ENCODE measurements around the gene NNMT.

The NNMT gene

DNA sequence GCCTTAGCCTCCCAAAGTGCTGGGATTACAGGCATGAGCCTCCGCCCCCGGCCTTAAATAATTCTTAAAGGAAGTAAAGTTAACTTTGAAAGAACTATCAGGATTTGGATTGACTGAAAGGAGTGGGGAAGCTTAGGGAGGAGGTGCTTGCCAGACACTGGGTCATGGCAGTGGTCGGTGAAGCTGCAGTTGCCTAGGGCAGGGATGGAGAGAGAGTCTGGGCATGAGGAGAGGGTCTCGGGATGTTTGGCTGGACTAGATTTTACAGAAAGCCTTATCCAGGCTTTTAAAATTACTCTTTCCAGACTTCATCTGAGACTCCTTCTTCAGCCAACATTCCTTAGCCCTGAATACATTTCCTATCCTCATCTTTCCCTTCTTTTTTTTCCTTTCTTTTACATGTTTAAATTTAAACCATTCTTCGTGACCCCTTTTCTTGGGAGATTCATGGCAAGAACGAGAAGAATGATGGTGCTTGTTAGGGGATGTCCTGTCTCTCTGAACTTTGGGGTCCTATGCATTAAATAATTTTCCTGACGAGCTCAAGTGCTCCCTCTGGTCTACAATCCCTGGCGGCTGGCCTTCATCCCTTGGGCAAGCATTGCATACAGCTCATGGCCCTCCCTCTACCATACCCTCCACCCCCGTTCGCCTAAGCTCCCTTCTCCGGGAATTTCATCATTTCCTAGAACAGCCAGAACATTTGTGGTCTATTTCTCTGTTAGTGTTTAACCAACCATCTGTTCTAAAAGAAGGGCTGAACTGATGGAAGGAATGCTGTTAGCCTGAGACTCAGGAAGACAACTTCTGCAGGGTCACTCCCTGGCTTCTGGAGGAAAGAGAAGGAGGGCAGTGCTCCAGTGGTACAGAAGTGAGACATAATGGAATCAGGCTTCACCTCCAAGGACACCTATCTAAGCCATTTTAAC is at the start of gene NNMT:
Gene NNMT, plus strand, starts transcription at position 724 of the 929 bp plus-strand sequence. Its CDS starts 158 bp downstream, at position 882.
- DNase-seq: no peak

DNA sequence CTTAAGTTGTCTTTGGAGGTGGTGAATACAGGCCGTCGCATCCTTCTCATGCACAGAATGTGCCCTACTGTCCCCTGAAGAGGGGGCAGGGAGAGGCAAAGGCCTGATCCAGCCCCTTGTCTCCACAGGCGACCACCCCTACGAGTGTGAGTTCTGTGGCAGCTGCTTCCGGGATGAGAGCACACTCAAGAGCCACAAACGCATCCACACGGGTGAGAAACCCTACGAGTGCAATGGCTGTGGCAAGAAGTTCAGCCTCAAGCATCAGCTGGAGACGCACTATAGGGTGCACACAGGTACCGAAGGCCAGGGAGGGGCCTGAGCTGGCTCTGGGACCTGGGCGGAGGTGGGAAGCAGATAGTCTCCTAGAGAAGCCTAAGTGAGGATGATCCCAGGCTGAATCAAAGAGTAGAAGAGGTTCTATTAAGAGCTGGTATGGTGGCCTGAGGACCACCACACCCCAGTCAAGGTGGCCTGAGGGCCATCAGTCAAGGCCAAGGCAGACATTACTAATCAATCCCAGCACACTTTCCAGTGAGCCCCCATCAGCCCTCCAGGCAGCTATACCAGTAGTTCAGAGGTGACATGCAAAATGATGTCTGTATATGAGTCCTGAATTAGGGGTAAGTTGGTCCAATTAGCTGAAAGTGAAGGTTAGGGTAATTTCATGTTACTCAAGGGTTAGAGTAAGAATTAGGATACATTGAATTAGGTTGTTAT is 49.0 kb upstream of the NNMT start:
- DNase-seq: no peak

DNA sequence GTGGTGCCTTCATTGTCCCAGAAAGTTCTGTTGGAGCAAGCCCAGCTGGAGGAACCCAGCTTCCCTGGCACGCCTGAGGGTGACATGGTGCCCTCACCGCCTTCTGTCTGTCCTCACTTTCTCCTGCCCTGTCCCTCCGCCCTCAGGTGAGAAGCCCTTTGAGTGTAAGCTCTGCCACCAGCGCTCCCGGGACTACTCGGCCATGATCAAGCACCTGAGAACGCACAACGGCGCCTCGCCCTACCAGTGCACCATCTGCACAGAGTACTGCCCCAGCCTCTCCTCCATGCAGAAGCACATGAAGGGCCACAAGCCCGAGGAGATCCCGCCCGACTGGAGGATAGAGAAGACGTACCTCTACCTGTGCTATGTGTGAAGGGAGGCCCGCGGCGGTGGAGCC is 46.0 kb upstream of the NNMT start:
- no peak for DNase-seq

DNA sequence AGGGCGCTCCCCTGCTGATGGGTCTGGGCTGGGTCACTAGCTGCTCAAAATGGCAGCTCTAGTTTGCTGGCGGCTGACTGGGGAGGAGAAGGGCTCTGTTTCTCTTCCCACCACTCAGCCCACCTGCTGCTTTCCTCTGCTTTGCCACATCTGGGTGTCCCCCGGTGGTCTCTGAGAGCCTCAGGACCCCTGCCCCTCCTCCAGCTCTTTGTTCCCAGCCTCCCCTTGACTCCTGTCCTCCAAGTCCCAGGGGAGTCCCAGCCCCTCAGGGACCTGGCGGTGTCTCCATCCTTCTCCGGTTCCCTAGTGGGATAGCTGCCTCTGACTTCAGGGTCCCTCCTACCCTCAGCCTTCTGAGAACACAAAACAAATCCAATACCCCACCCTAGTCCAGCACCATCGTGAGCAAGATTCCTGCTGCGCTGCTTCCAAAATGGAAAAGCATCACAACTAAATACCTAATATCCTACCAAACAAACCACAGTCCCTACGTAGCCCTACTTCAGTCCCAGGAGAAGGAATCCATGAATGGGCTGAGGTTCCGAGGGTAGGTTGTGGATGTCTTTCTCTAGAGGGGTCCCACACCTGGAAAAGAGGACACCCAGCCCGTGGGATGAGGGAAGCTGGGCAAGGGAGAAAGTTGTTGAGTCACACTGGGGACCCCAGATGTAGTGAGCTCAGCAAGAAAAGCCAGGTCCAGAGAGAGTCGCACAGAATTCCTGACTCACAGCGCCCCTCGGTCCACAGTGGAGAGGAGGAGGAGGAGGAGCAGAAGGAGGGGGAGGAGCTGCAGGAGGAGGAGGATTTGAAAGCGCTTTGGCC is 45.0 kb upstream of the NNMT start:
- DNase-seq: no peak

DNA sequence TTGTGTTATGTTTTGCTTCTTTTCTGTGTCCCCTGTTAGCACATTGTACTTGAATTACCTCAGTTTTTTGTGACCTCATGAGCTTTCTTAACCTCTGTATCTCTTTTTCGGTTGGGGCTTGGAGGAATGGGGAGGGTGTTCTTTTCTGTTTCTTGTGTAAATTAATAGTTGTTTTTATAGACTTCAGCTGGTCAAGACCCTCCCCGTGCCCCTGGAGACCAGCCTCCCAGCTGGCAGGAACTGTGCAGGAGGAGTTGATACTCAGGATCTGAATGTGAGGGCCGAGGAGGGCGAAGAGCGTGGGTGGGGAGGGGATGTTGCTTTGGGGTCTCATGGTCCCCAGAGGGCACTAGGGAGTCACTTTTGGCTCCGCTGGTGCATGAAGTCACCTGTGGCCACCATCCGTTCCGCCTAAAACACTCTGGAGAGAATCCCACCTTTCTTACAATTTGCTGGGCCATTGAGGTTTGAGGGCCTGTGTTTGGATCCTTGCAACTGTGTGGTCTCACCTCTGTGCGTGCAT is 44.3 kb upstream of the NNMT start:
- DNase-seq: no peak

DNA sequence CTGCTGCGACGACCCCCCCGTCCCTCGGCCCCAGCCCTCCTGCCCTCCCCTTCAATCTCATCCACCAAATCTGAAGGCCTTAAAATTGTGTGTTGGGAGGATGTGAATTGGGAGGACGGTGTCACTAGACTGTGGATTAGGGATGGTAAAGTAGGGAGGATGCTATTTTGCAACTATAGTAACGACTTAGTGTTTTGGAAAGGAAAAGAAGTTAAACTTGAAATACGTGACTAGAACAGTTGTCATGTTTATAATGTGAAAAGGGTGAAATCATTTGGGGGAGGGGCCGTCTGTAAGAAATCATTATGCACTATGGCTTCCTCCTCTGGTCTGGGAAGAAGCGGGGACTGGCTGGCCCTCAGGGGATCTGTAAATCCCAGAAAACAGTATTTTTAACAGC is 43.4 kb upstream of the NNMT start:
- no peak for DNase-seq

DNA sequence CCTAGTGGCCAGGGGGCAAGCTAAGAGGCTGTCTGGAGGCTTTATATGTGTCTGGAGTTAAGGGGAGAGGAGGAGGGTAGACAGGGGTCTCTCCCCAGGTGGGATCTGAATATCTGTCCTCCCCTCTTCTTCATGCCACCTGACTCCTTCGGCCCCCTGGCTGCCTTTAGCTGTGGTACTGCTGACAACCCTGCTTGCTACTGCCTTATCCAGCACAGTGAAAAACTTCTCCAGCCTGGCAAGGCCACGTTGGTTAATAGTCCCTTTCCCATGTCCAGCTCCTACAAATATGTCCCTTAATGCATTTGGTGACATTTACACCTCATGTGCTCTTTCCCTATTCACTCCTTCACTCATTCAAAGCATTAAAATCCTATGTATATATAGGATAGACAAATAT is 42.4 kb upstream of the NNMT start:
- DNase-seq: no peak

DNA sequence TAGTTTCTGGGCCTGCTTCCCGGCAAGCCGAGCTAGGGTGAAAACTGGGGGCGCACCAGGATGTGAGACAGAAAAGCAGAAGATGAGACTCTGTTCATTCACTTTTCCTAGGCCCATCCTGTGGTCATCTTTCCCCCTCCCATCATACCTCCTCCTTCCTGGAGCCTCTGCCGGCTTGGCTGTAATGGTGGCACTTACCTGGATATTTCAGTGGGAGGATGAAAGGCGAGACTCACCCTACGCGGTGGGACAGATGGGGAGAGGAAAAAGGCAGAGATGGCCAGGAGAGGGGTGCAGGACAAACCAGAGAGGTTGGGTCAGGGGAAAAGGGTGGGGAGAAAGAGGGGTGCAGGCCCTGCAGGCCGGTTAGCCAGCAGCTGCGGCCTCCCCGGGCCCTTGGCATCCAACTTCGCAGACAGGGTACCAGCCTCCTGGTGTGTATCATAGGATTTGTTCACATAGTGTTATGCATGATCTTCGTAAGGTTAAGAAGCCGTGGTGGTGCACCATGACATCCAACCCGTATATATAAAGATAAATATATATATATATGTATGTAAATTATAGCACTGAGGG is 41.5 kb upstream of the NNMT start:
- no peak for DNase-seq

DNA sequence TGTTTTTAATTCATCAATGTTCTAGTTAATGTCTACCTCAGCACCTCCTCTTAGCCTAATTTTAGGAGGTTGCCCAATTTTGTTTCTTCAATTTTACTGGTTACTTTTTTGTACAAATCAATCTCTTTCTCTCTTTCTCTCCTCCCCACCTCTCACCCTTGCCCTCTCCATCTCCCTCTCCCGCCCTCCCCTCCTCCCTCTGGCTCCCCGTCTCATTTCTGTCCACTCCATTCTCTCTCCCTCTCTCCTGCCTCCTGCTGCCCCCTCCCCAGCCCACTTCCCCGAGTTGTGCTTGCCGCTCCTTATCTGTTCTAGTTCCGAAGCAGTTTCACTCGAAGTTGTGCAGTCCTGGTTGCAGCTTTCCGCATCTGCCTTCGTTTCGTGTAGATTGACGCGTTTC is 40.9 kb upstream of the NNMT start:
- no peak for DNase-seq

DNA sequence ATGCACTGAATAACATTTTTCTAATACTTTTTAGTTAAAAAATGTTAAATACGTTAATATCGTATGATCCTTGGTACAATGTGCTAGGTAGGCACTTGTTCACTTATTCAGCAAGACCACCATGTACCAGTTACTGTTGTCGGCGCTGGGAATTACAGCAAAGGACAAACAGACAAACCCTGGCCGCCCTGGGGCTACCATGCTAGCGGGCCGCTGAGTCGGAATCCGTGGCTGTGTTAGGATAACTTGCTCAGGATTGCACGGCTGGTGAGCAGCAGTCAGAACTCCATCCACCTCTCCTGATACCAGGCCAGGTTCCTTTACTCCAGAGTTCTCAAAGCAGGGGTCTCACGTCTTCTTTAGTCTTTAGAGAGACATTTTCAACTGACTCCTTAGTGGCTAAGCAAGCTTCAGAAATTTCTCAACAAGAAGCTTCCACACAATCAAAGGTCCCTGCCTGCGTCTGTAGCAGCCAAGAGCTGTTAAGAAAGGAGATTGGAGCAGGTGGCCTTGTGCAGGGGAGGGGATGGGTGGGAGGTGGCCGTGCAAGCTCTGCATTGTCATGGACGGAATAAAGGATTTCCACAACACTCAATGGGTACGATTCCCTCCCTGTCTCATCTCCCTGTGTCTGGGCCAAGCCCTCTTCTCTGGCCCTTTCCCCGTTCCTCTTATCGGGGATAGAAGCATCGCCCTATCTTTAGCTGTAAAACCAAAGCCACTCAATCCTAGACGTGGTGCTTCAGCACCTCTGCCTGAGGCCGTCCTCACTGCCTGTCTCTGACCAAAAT is 39.8 kb upstream of the NNMT start:
- no peak for DNase-seq

DNA sequence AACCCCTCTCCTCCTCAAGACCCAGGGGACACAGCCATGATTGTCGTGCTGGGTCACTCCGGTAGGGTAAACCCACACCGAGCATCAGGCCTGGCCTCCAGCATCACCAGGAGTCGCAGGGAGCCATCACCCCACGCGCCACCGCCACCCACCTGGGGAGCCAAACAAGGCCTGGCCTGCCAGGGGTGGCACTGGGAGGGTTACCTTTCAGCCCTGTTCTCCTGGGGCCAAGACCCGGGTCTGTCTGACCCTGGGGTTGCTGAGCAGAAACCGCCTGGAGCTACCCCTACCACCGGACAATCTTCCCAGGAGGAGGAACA is 39.3 kb upstream of the NNMT start:
- no peak for DNase-seq

DNA sequence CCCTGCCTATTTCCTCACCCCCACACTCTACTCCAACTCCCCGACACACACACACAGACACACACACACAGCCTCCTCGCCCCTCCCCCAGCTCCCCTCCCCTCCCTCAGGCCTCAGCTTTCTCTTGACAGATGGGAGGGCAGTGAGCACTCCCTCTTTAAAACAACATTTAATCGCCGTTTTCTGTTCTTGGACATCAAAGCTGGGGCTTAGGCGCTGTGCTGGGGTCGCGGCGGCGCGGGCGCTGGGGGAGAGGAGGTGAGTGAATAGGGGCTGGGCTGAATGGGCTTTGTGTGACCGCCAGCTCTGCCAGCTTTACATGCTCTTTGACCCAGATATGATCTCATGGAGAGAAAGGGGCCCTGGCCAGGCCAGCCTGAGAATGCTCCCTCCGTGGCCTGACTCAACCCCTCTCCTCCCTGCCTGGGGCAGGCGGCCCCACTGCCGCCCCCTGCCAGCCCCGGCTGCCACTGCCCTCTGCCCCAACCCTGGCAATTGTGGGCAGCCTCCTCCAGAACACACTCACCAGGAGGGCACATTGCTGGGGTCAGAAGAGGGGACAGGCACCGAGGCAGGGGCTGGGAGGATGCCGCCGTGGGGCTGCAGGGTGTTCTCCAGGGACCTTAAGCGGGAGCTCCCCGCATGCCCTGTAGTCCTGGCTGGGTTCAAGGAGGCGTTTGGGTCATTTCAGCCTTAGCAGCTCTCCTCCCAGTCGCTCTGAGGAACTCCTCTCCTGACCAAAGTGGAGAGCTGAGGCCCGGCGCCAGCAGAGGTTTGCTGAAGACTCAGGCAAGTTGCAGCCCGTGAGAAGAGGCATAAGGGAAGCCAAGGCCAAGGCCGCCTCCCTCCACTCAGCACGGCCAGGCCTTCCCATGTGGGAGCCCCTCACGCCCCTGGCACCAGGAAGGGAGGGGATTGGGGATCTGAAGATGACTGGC is 38.3 kb upstream of the NNMT start:
- DNase-seq: no peak

DNA sequence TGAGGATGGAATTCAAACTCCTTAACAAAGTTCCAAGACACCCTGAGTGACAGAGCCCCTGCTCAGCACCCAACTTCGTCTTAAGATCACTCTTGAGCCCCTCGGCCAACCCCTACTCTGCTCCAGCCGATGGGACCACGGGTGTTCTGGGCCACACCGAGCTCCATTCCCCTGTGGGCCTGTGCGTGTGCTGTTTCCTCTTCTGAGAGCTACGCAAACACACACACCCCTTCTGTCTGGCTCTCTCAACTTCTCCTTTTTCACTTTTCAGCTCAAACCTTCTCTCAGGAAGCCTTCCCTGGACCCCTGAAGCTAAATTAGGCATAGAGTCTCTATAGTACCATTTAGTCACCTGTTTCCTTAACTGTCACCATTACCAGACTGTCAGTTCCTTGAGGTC is 37.5 kb upstream of the NNMT start:
- no peak for DNase-seq

DNA sequence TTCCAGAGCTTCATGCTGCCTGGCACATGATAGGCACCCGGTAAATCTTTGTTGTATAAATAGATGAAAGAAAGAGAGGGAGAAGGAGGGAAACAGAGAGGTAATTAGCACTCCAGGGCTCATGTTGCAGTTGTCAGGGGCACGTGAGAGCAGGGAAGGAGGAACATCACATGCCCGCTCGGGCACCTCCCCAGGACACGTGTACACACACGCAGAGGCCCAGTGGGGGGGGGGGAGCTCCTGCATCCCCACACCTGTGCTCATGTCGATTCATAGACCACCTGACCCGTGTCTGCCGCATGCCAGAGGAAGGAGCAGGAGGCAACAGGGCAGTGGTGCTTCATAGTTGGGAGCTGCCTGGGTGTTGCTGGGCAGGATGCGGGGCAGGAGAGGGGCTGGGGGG is 37.1 kb upstream of the NNMT start:
- no peak for DNase-seq

DNA sequence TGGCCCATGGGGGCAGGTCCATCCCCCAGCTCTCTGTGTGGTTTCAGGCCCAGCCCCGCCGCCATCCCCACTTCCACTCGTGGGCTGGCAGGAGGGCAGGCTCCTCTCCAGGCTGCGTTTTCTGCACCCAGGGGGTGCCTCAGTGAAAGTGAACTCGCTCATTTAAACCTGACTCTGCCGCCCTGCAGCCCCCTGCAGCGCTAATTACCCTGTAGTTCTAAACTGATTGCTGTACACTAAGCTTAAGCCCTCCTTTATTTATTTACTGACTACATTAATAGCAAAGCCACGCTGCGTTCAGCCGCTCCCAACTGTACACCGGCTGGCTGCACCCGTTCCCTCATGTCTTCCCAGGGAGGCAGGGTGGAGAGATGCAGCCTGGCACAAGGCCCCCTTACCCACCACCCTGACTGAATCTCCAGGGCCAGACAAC is 36.6 kb upstream of the NNMT start:
- no peak for DNase-seq

DNA sequence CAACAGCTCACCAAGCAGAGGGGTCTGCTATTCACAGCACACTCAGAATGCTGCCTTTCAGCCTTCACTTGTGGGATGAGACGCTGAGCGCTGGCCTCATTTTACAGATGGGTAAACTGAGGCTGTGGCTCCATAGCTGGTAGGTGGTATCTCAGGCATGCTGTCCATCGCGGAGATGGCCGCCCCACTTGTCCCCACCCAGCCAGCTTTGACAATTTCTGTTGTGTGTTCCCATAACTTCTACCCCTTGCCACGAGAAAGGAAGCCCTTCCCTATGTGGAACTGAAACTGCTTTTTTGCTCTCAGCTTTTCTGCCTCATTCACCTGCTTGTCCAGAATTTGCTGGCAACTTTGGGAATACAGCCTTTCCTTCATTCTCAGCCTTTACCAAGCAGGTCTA is 36.1 kb upstream of the NNMT start:
- DNase-seq: no peak

DNA sequence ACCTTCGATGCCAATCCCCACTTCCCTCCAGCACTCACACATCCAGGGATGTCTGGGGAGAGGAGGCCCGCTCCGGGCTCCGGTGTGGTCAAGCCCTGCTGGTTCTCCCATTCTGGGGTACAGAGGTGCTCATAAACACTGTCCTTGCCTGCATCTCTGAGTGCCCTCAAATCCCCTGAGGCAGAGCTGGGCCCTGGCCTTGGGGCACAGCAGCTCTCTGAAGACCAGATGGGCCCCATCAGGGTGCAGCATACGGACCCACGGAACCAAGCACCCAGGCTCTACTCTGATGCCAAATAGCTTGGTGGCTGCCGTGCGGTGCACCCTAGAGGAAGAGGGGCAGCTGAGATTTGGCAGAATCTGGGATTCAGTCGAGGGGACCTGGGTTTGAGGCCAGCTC is 35.7 kb upstream of the NNMT start:
- no peak for DNase-seq

DNA sequence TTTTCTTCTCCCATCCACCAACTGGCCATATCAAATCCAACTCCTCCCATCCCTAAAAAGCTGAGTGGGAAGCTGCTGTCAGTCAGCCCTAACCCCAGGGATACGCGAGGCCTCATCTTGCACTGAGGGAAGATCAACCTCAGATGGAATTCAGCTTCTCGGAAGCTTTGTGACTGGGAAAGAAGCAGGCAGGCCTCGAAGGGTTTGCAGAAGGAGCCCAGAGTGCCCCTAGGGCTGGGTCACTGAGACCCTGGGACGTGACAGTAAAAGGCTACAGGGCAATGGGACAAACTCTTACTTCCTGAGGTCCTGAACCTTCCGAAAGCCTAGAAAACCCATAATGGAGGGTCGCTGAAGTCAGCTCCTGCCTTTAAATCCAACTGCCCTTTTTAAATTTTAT is 34.4 kb upstream of the NNMT start:
- no peak for DNase-seq

DNA sequence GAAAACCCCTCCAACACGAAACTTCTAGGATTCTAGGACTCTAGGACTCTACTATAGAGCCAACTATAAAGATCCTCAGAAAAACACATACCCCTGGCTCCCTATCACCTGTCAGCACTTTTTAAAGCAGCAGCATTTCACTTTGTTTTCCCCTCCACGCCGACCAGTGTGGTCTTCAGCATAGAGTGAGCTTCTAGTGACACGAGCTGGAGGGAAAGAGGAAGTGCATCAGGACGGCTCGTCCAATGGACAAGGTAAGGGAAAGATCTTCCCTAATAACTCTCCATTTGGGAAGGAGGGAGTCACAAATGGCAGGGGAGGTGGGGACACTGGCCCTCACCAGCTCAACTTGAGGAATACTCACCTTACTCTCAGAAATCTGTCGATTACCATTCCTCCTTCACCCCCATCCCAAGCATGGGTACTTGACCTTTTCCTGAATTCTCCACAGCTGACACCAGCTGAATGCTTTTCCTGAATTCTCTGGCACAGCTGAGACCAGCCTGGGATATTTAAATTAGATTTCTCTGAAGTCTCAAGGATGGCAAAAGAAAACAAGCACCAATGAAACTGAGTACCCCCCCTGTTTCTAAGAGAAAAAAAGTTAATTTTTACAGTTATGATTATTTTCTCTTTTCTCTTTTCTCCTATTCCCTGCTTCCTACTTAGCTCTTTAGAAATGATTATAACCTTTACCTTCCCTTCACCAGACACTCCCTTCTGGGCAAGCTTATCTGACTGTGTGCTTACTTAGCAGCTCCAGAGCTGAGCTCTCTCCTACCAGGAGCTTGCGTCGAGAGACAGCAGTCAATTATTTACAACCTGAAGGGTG is 33.3 kb upstream of the NNMT start:
- no peak for DNase-seq

All from activated CD8-positive, alpha-beta memory T cell treated with anti-CD3 and anti-CD28 coated beads, Interleukin-2, amount 50 U/mL, for 4 hours (primary cell).